HG02981 (cell line): ENCODE measurements around the gene TMEM170B.

ENCODE experiments used
- ATAC-seq: cut with Tn5 transposase; IDR thresholded peaks from one replicate; pipeline ENCODE4 v1.9.1; 2021; ENCODE audit warnings: mild to moderate bottlenecking, moderate library complexity; ENCODE audit not compliant: unreplicated experiment

TMEM170B gene

GRCh38 chr6:11609324-11610071 lies 71.9 kb downstream of the TMEM170B start:
- ATAC-seq: no peak

GRCh38 chr6:11613336-11613735 lies 75.8 kb downstream of the TMEM170B start:
- no peak for ATAC-seq

- no peak for ATAC-seq
These were observed 76.3 kb downstream of the TMEM170B start for GRCh38 chr6:11613858-11614257.

GRCh38 chr6:11614534-11615213 lies 77.1 kb downstream of the TMEM170B start:
- no peak for ATAC-seq

GRCh38 chr6:11615214-11615602 lies 77.7 kb downstream of the TMEM170B start:
- ATAC-seq: no peak

- ATAC-seq: no peak
These were observed 78.7 kb downstream of the TMEM170B start for GRCh38 chr6:11616200-11616611.

GRCh38 chr6:11618533-11618932 lies 81.0 kb downstream of the TMEM170B start:
- ATAC-seq: no peak

- ATAC-seq: no peak
These were observed 83.6 kb downstream of the TMEM170B start for GRCh38 chr6:11621119-11621518.

GRCh38 chr6:11622156-11622555 lies 84.6 kb downstream of the TMEM170B start:
- ATAC-seq: no peak

- no peak for ATAC-seq
These were observed 85.7 kb downstream of the TMEM170B start for GRCh38 chr6:11623272-11623671.

- ATAC-seq: no peak
These were observed 87.8 kb downstream of the TMEM170B start for GRCh38 chr6:11625302-11625701.

- no peak for ATAC-seq
These were observed 88.8 kb downstream of the TMEM170B start for GRCh38 chr6:11626356-11626755.

GRCh38 chr6:11628562-11628961 lies 91.0 kb downstream of the TMEM170B start:
- ATAC-seq: no peak

GRCh38 chr6:11631008-11631407 lies 93.5 kb downstream of the TMEM170B start:
- ATAC-seq: no peak

- no peak for ATAC-seq
These were observed 94.0 kb downstream of the TMEM170B start for GRCh38 chr6:11631539-11631938.

- no peak for ATAC-seq
These were observed 94.7 kb downstream of the TMEM170B start for GRCh38 chr6:11632231-11632630.

- no peak for ATAC-seq
These were observed 95.4 kb downstream of the TMEM170B start for GRCh38 chr6:11632795-11633511.
